Activated CD8-positive, alpha-beta memory T cell treated with anti-CD3 and anti-CD28 coated beads, Interleukin-2, amount 10 ng/mL, durations not matched to agents 7 days and 5 days (primary cell): ENCODE results near the gene CAPN9. TPM values are rescaled to one million over a fixed set of nuclear protein-coding genes. Genes with fewer than 3 reads are reported as not detected.
"Not testable (repeated sequence)": the region's sequence is repeated elsewhere in the genome, so short reads cannot be mapped to it uniquely, and the experiment has no call there.

Source experiments
- ATAC-seq: fragments of 150-1000 bp; cut with Tn5 transposase; one replicate; pipeline ENCODE4 v1.10.0; 2021; ENCODE audit warnings: moderate library complexity
- CTCF ChIA-PET: fragments of 350-600 bp; sonication (Branson Sonifier 250); formaldehyde crosslinking; loops from one replicate; lab custom pipeline; 2021; ENCODE audit warnings: antibody characterized with exemption; lab: Charles Lee
- DNase-seq: peaks from one replicate; pipeline ENCODE4 v3.0.0-alpha.2; 2020
- H3K27ac Mint-ChIP-seq: one replicate; pipeline ENCODE4 v1.8.0; 2021; ENCODE audit warnings: mild to moderate bottlenecking, mixed read lengths
- H3K27me3 Mint-ChIP-seq: one replicate; pipeline ENCODE4 v1.8.0; 2021; ENCODE audit warnings: mixed read lengths
- H3K36me3 Mint-ChIP-seq: one replicate; pipeline ENCODE4 v1.8.0; 2021; ENCODE audit warnings: mild to moderate bottlenecking, mixed read lengths
- H3K4me1 Mint-ChIP-seq: one replicate; pipeline ENCODE4 v1.8.0; 2021; ENCODE audit warnings: mixed read lengths
- H3K4me3 Mint-ChIP-seq: one replicate; pipeline ENCODE4 v1.8.0; 2021; ENCODE audit warnings: mild to moderate bottlenecking, moderate library complexity, mixed read lengths
- H3K9me3 Mint-ChIP-seq: one replicate; pipeline ENCODE4 v1.8.0; 2022; ENCODE audit warnings: low read depth, mixed read lengths
- total RNA-seq, 2 experiments: library from RNA; stranded (reverse); gene quantifications; one replicate each; pipeline ENCODE4 v1.2.3, GENCODE V29; 2021

Gene CAPN9
- total RNA-seq, 2 experiments from 2014 or later = not detected

- ATAC-seq = no peak
- no peak overlapping the region for H3K4me3 Mint-ChIP-seq
- H3K27ac Mint-ChIP-seq = no peak overlapping the region
- H3K9me3 Mint-ChIP-seq = no peaks in the 10 kb centered on the region
- no peak for DNase-seq
- H3K36me3 Mint-ChIP-seq = no peaks in the 10 kb centered on the region
- peaks cover 21% of the 10 kb centered on the region for H3K27me3 Mint-ChIP-seq
- H3K4me1 Mint-ChIP-seq = no peaks in the 10 kb centered on the region
- CTCF ChIA-PET = no interaction called here
Measured at GRCh38 chr1:230759369-230760065, 12.3 kb downstream of the CAPN9 start.

GRCh38 chr1:230760360-230760827 lies 13.2 kb downstream of the CAPN9 start:
- peaks cover 21% of the 10 kb centered on the region for H3K27me3 Mint-ChIP-seq
- no peaks in the 10 kb centered on the region for H3K4me1 Mint-ChIP-seq
- no peak overlapping the region for H3K4me3 Mint-ChIP-seq
- H3K36me3 Mint-ChIP-seq = no peaks in the 10 kb centered on the region
- H3K9me3 Mint-ChIP-seq = no peaks in the 10 kb centered on the region
- DNase-seq (no peak), ATAC-seq (no peak)
- CTCF ChIA-PET = no interaction called here
- no peak overlapping the region for H3K27ac Mint-ChIP-seq

- CTCF ChIA-PET = no interaction called here
- Mint-ChIP-seq H3K4me3 (no peak overlapping the region), H3K36me3 (no peaks in the 10 kb centered on the region), H3K4me1 (no peaks in the 10 kb centered on the region), H3K9me3 (no peaks in the 10 kb centered on the region), H3K27me3 (peaks cover 17% of the 10 kb centered on the region), H3K27ac (no peak overlapping the region)
- ATAC-seq (no peak), DNase-seq (no peak)
Measured at GRCh38 chr1:230761443-230762167, 14.4 kb downstream of the CAPN9 start.

GRCh38 chr1:230763927-230764591 lies 16.9 kb downstream of the CAPN9 start:
- H3K4me1 Mint-ChIP-seq = no peaks in the 10 kb centered on the region
- ATAC-seq (no peak), DNase-seq (no peak)
- no peaks in the 10 kb centered on the region for H3K36me3 Mint-ChIP-seq
- no peak overlapping the region for H3K4me3 Mint-ChIP-seq
- CTCF ChIA-PET = no interaction called here
- no peaks in the 10 kb centered on the region for H3K9me3 Mint-ChIP-seq
- peaks cover 16% of the 10 kb centered on the region for H3K27me3 Mint-ChIP-seq
- no peak overlapping the region for H3K27ac Mint-ChIP-seq

- CTCF ChIA-PET = no interaction called here
- Mint-ChIP-seq H3K27me3 (peaks cover 11% of the 10 kb centered on the region), H3K9me3 (no peaks in the 10 kb centered on the region), H3K4me3 (no peak overlapping the region), H3K27ac (no peak overlapping the region), H3K36me3 (no peaks in the 10 kb centered on the region), H3K4me1 (no peaks in the 10 kb centered on the region)
- ATAC-seq (no peak), DNase-seq (no peak)
Measured at GRCh38 chr1:230766318-230766717, 19.1 kb downstream of the CAPN9 start.

GRCh38 chr1:230767859-230768612 lies 20.8 kb downstream of the CAPN9 start:
- H3K4me1 Mint-ChIP-seq, ATAC-seq, CTCF ChIA-PET, H3K4me3 Mint-ChIP-seq, H3K27ac Mint-ChIP-seq, DNase-seq, H3K36me3 Mint-ChIP-seq, H3K27me3 Mint-ChIP-seq, H3K9me3 Mint-ChIP-seq: not testable (repeated sequence)

GRCh38 chr1:230768903-230769570 lies 21.8 kb downstream of the CAPN9 start:
- CTCF ChIA-PET = no interaction called here
- Mint-ChIP-seq H3K36me3 (no peaks in the 10 kb centered on the region), H3K9me3 (no peaks in the 10 kb centered on the region), H3K4me1 (no peaks in the 10 kb centered on the region), H3K27ac (no peak overlapping the region), H3K27me3 (peaks cover 8% of the 10 kb centered on the region), H3K4me3 (no peak overlapping the region)
- DNase-seq (no peak), ATAC-seq (no peak)

- Mint-ChIP-seq H3K4me3 (no peak overlapping the region), H3K4me1 (no peaks in the 10 kb centered on the region), H3K36me3 (no peaks in the 10 kb centered on the region), H3K9me3 (no peaks in the 10 kb centered on the region), H3K27ac (no peak overlapping the region), H3K27me3 (peaks cover 8% of the 10 kb centered on the region)
- ATAC-seq = no peak
- no peak for DNase-seq
- CTCF ChIA-PET = no interaction called here
Measured at GRCh38 chr1:230770317-230770716, 23.1 kb downstream of the CAPN9 start.

GRCh38 chr1:230771773-230772354 lies 24.7 kb downstream of the CAPN9 start:
- Mint-ChIP-seq H3K4me3 (no peak overlapping the region), H3K36me3 (no peaks in the 10 kb centered on the region), H3K27ac (no peak overlapping the region), H3K27me3 (peaks cover 8% of the 10 kb centered on the region), H3K9me3 (no peaks in the 10 kb centered on the region), H3K4me1 (no peaks in the 10 kb centered on the region)
- CTCF ChIA-PET = no interaction called here
- ATAC-seq (no peak), DNase-seq (no peak)

- DNase-seq (no peak), ATAC-seq (no peak)
- Mint-ChIP-seq H3K27me3 (peaks cover 10% of the 10 kb centered on the region), H3K9me3 (no peaks in the 10 kb centered on the region), H3K36me3 (no peaks in the 10 kb centered on the region), H3K4me1 (no peaks in the 10 kb centered on the region), H3K27ac (no peak overlapping the region), H3K4me3 (no peak overlapping the region)
- CTCF ChIA-PET = no interaction called here
Measured at GRCh38 chr1:230772457-230773395, 25.5 kb downstream of the CAPN9 start.

- Mint-ChIP-seq H3K27me3 (peaks cover 10% of the 10 kb centered on the region), H3K36me3 (no peaks in the 10 kb centered on the region), H3K4me3 (no peak overlapping the region), H3K27ac (no peak overlapping the region), H3K4me1 (no peaks in the 10 kb centered on the region), H3K9me3 (no peaks in the 10 kb centered on the region)
- no peak for DNase-seq
- no peak for ATAC-seq
- CTCF ChIA-PET = no interaction called here
Measured at GRCh38 chr1:230773396-230774033, 26.3 kb downstream of the CAPN9 start.
